ENCODE results near the gene TBATA. TPM values are rescaled to one million over a fixed set of nuclear protein-coding genes. Genes with fewer than 3 reads are reported as not detected.

The TBATA gene, protein sequence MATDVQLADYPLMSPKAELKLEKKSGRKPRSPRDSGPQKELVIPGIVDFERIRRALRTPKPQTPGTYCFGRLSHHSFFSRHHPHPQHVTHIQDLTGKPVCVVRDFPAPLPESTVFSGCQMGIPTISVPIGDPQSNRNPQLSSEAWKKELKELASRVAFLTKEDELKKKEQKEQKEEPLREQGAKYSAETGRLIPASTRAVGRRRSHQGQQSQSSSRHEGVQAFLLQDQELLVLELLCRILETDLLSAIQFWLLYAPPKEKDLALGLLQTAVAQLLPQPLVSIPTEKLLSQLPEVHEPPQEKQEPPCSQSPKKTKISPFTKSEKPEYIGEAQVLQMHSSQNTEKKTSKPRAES
- not detected in 2 replicates for total RNA-seq

DNA sequence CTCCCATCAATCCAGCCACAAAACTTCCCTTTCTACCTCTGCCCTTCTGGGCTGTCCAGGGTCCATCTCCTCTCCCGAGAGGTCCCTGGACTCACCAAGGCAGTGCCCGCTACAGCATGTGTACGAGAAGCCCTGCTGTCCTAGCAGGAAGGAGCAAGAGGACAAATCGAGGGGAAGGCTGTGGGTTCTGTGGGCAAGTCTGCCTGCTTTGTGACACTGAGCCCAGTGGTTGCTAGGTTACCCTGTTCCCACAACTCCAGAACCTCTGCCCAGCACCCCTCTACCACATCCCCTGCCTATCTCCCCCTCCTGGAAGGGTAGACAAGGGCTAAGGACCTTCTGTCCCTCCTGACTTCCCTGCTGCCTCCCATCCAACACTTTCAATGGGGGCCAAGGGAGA lies at the start of gene TBATA:
Gene TBATA (minus strand): TSS at position 188 of the 400 bp plus-strand sequence. CDS start 1,998 bp downstream, outside the sequence.

DNA sequence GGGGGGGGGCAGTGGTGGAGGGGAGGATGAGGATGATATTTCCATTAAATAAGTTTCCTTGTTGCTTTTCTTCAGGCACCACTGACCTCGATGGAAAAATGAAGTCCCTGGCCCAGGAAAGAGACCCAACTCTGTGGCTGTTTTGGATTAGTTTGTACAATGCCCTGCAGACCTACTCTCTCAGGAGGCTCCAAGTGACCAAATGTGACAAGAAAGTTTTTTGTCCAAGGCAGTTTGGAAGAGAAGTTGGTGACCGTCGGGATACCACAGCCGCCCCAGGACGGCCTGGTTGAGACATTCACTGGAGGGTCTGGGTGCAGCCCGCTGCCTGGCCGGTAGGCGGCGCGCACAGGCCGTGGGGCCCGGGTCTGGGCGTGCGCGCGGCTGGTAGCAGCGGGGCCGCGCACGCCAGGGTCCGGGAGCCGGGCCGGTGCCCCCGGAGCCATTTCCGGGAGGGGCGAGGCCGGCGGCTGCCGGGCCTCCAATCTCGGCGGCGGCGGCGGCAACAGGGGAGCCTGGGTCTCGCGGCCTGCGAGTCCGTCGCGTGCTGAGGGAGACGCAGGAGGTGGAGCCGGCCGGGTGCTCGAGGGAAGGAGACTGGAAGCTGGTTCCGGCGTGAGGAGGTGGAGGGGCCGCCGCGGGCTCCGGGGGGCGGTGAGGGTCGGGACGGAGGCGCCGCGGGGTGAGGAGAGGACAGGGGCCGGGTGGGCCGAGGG lies 30.5 kb upstream of the TBATA start, which contains the start of gene SGPL1:
Gene SGPL1 (plus strand): TSS at position 445 of the 716 bp plus-strand sequence. CDS start 906 bp downstream, outside the sequence.

Other genes with a start within 250 kb of the TBATA start
- not detected in 2 replicates for gene PRF1, start 182.6 kb downstream of the TBATA start, total RNA-seq
- 0.19 TPM in 1 of 2 replicates, not detected in the other for gene ADAMTS14, start 112.9 kb downstream of the TBATA start, total RNA-seq
- gene SGPL1, start 30.6 kb upstream of the TBATA start, total RNA-seq = 19.2 and 35.5 TPM in 2 replicates
- 39.5 and 52.4 TPM in 2 replicates for gene PCBD1, start 103.2 kb upstream of the TBATA start, total RNA-seq

All from endothelial cell of coronary artery (primary cell).